Lung (tissue), 12 donors: ENCODE results near the gene RAB18. TPM values are rescaled to one million over a fixed set of nuclear protein-coding genes. Genes with fewer than 3 reads are reported as not detected.

ENCODE experiments used
- ATAC-seq: fragments of 200-7000 bp; cut with Tn5 transposase; one replicate; pipeline ENCODE4 v1.9.1; 2020; ENCODE audit warnings: moderate number of reproducible peaks; ENCODE audit not compliant: insufficient read depth, low FRiP score
- DNase-seq, 3 donors: peaks; one replicate each; pipeline ENCODE4 v3.0.0-alpha.2; 2013 to 2017
- H3K27ac ChIP-seq, 2 donors: one replicate each; pipeline ENCODE4 v1.5.1; 2013; ENCODE audit warnings: mild to moderate bottlenecking in 2 of 2, moderate library complexity in 2 of 2, control low read depth in 1 of 2, inconsistent platforms in 1 of 2, low read depth in 1 of 2, low read length in 1 of 2
- H3K27me3 ChIP-seq, 3 donors: one replicate each; pipeline ENCODE4 v1.5.1; 2013; ENCODE audit warnings: low read length in 2 of 3; ENCODE audit not compliant: control insufficient read depth in 3 of 3, insufficient read depth in 3 of 3
- H3K36me3 ChIP-seq, 4 donors: one replicate each; pipeline ENCODE4 v1.5.1; 2013; ENCODE audit warnings: low read length in 4 of 4, mild to moderate bottlenecking in 1 of 4, moderate library complexity in 1 of 4; ENCODE audit not compliant: control insufficient read depth in 4 of 4, insufficient read depth in 4 of 4
- H3K4me1 ChIP-seq, 5 donors: one replicate each; pipeline ENCODE4 v1.5.1; 2013; ENCODE audit warnings: low read length in 5 of 5, mild to moderate bottlenecking in 2 of 5, moderate library complexity in 1 of 5; ENCODE audit not compliant: control insufficient read depth in 5 of 5, insufficient read depth in 5 of 5
- H3K4me3 ChIP-seq: one replicate; pipeline ENCODE4 v1.5.1; 2013; ENCODE audit warnings: mild to moderate bottlenecking, control low read depth, moderate library complexity
- H3K9ac ChIP-seq, 2 donors: one replicate each; pipeline ENCODE4 v1.5.1; 2013; ENCODE audit warnings: low read length in 2 of 2, control low read depth in 1 of 2; ENCODE audit not compliant: insufficient read depth in 1 of 2
- H3K9me3 ChIP-seq, 4 donors: one replicate each; pipeline ENCODE4 v1.5.1; 2013; ENCODE audit warnings: low read length in 3 of 4, mild to moderate bottlenecking in 1 of 4, moderate library complexity in 1 of 4; ENCODE audit not compliant: control insufficient read depth in 4 of 4, insufficient read depth in 3 of 4
- CTCF ChIP-seq: IDR thresholded peaks from 2 replicates; pipeline ENCODE4 v1.5.1; 2012; ENCODE audit warnings: mild to moderate bottlenecking; ENCODE audit errors: control extremely low read depth, extremely low read depth
- WGBS, 2 donors: extraction: QIAGEN DNeasy Blood & Tissue Kit; methylation state at CpG; one replicate each; pipeline ENCODE4 v1.1.7; 2013; 5-methylcytosine and 5-hydroxymethylcytosine counted together
- polyA plus RNA-seq, 2 donors: library from polyadenylated mRNA; stranded (reverse); fragments of 200-250 nt; gene quantifications; one replicate each; pipeline ENCODE4 v1.2.1, GENCODE V29; 2013
- total RNA-seq, 2 donors: library from RNA; depleted of rRNA in 1 of 2; stranded (reverse); fragments of >200 nt in 1 of 2; gene quantifications; one replicate each; pipeline ENCODE4 v1.2.1, GENCODE V29; 2014 to 2021
- donor health status: control.
- donor health status: control.
- donor health status: Bipolar disorder and iron deficiency.
- donor health status: healthy.
- donor health status: DM: yes; HTN: yes; CAD: no.

The RAB18 gene
- total and polyA plus RNA-seq, 4 donors: 26.8 to 84.5 (median 55.5) TPM

- H3K9ac ChIP-seq: no peak overlapping the region
- H3K4me1 ChIP-seq: peaks cover 0 to 23% (median 0%) of the 10 kb centered on the region in 5 donors
- H3K4me3 ChIP-seq: no peak overlapping the region
- TF ChIP-seq CTCF: no peak
- H3K36me3 ChIP-seq: peaks cover 0 to 2% (median 0%) of the 10 kb centered on the region in 4 donors
- 86 to 88% methylated on average over 6 of the region's 6 CpGs for WGBS, 2 donors
- no peak overlapping the region for H3K27ac ChIP-seq
- H3K9me3 ChIP-seq: no peaks in the 10 kb centered on the region
- no peak for DNase-seq
- no peak for ATAC-seq
- H3K27me3 ChIP-seq: no peaks in the 10 kb centered on the region
Observed at GRCh38 chr10:27527666-27528295, 23.7 kb downstream of the RAB18 start.

- Histone ChIP-seq H3K9me3 (no peaks in the 10 kb centered on the region), H3K36me3 (peaks cover 0 to 3% (median 2%) of the 10 kb centered on the region in 4 donors), H3K4me1 (peaks cover 0 to 20% (median 0%) of the 10 kb centered on the region in 5 donors), H3K4me3 (no peak overlapping the region), H3K27ac (no peak overlapping the region), H3K9ac (no peak overlapping the region), H3K27me3 (no peaks in the 10 kb centered on the region)
- 94 to 97% methylated on average over 3 of the region's 3 CpGs for WGBS, 2 donors
- DNase-seq: no peak
- TF ChIP-seq CTCF: no peak
- no peak for ATAC-seq
Observed at GRCh38 chr10:27529010-27529783, 25.1 kb downstream of the RAB18 start.

GRCh38 chr10:27530477-27530876 is 26.4 kb downstream of the RAB18 start:
- peaks cover 0 to 15% (median 9%) of the 10 kb centered on the region in 4 donors for H3K36me3 ChIP-seq
- DNase-seq: no peak

More at GRCh38 chr10:27530477-27530876, 26.4 kb downstream of the RAB18 start:
- H3K27ac ChIP-seq: no peak overlapping the region
- no peak for ATAC-seq
- no peak overlapping the region for H3K4me3 ChIP-seq
- H3K9ac ChIP-seq: no peak overlapping the region
- H3K4me1 ChIP-seq: peaks cover 0 to 18% (median 0%) of the 10 kb centered on the region in 5 donors
- 82 to 93% methylated on average over 1 of the region's 1 CpG for WGBS, 2 donors
- no peaks in the 10 kb centered on the region for H3K27me3 ChIP-seq
- H3K9me3 ChIP-seq: no peaks in the 10 kb centered on the region
- TF ChIP-seq CTCF: no peak
